ENCODE results near the gene MAEA. TPM values are rescaled to one million over a fixed set of nuclear protein-coding genes. Genes with fewer than 3 reads are reported as not detected.

The MAEA gene
- total and polyA plus RNA-seq, 4 donors, result 20.9 to 33.9 (median 29.8) TPM

DNA sequence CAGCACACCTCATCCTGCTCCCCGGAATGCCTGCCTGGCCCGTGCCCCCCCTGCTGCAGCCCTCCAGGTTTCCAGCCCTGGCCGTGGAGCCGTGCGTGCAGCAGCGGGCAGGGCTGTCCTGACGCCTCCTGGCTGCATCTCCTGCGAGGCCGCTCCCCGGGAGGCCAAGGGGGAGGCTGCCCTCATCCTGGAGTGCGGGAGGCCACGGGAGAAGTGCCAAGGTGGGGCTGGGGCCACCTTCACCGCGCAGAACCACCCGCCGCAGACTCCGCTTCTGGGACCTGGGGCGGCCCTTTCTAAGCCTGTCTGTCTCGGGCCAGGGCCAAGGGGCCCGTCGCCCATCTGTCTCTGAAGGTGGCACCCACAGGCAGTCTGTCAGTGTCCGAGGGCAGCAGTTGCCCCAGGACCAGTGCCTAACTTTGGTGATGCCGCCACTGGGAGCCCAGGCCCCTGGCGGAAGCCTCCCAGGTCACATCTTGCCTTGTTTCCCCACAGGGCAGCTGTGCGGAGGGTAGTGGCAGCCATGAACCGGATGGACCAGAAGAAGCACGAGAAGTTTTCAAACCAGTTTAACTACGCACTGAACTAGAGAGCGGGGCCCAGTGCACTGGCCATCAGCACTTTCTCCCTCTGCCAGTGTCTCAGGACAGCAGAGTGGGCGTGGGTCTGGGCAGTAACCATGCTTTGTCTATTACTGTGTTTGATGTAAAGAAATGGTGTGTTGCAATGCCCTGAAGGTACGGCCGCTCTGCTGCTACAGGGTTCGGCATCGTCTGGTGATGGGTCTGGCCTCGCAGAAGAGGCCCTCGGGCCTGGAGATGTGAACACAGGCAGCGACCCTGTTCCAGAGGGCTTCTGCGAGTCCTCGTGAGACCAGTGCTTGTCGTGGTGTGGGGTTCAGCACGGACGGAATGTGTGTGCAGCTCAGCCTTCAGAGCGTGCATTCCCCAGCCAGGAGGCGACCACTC is 96.0 kb downstream of the MAEA start:
- DNase-seq (ENCODE audit: low spot score), result no peak
- H3K36me3 ChIP-seq (ENCODE audit: control insufficient read depth in 4 of 4, insufficient read depth in 3 of 4, low read depth in 1 of 4, low read length in 3 of 4), result peaks cover 13 to 27% (median 20%) of the 10 kb centered on the region in 4 donors
- H3K9me3 ChIP-seq (ENCODE audit: control insufficient read depth in 4 of 4, low read length in 3 of 4), result peaks cover 0 to 6% (median 2%) of the 10 kb centered on the region in 4 donors
- H3K4me3 ChIP-seq (ENCODE audit: low read depth in 1 of 3, low read length in 3 of 3), result no peak overlapping the region
- H3K9ac ChIP-seq (ENCODE audit: low read depth in 1 of 2, low read length in 2 of 2), result no peak overlapping the region
- WGBS, result 97% methylated on average over 44 of the region's 44 CpGs
- no peaks in the 10 kb centered on the region for H3K27me3 ChIP-seq (ENCODE audit: control insufficient read depth in 4 of 4, insufficient read depth in 4 of 4, low read length in 3 of 4)
- H3K27ac ChIP-seq (ENCODE audit: low read depth in 1 of 2, low read length in 2 of 2), result no peak overlapping the region
- H3K4me1 ChIP-seq (ENCODE audit: control insufficient read depth in 4 of 4, insufficient read depth in 4 of 4, low read length in 3 of 4), result no peaks in the 10 kb centered on the region
- TF ChIP-seq, protein P1, sequence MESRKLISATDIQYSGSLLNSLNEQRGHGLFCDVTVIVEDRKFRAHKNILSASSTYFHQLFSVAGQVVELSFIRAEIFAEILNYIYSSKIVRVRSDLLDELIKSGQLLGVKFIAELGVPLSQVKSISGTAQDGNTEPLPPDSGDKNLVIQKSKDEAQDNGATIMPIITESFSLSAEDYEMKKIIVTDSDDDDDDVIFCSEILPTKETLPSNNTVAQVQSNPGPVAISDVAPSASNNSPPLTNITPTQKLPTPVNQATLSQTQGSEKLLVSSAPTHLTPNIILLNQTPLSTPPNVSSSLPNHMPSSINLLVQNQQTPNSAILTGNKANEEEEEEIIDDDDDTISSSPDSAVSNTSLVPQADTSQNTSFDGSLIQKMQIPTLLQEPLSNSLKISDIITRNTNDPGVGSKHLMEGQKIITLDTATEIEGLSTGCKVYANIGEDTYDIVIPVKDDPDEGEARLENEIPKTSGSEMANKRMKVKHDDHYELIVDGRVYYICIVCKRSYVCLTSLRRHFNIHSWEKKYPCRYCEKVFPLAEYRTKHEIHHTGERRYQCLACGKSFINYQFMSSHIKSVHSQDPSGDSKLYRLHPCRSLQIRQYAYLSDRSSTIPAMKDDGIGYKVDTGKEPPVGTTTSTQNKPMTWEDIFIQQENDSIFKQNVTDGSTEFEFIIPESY (IDR thresholded peaks at IDR 0.05), result no peak
- TF ChIP-seq FOXA1 (IDR thresholded peaks at IDR 0.05) (no peak), RAD21 (IDR thresholded peaks at IDR 0.05) (no peak), JUND (IDR thresholded peaks at IDR 0.05) (no peak), RXRA (IDR thresholded peaks at IDR 0.05) (no peak), EGR1 (IDR thresholded peaks at IDR 0.05; ENCODE audit: low read depth in 2 of 2) (no peak), FOXA2 (IDR thresholded peaks at IDR 0.05) (no peak), NR2F2 (IDR thresholded peaks at IDR 0.05) (no peak), YY1 (IDR thresholded peaks at IDR 0.05) (no peak), HNF4A (conservative IDR thresholded peaks at IDR 0.05) (no peak), HNF4G (IDR thresholded peaks at IDR 0.05) (no peak), SP1 (IDR thresholded peaks at IDR 0.05) (no peak), GABPA (IDR thresholded peaks at IDR 0.05 in 1 of 2, conservative IDR thresholded peaks at IDR 0.05 in 1 of 2) (no peak)
- TF ChIP-seq, protein P2, sequence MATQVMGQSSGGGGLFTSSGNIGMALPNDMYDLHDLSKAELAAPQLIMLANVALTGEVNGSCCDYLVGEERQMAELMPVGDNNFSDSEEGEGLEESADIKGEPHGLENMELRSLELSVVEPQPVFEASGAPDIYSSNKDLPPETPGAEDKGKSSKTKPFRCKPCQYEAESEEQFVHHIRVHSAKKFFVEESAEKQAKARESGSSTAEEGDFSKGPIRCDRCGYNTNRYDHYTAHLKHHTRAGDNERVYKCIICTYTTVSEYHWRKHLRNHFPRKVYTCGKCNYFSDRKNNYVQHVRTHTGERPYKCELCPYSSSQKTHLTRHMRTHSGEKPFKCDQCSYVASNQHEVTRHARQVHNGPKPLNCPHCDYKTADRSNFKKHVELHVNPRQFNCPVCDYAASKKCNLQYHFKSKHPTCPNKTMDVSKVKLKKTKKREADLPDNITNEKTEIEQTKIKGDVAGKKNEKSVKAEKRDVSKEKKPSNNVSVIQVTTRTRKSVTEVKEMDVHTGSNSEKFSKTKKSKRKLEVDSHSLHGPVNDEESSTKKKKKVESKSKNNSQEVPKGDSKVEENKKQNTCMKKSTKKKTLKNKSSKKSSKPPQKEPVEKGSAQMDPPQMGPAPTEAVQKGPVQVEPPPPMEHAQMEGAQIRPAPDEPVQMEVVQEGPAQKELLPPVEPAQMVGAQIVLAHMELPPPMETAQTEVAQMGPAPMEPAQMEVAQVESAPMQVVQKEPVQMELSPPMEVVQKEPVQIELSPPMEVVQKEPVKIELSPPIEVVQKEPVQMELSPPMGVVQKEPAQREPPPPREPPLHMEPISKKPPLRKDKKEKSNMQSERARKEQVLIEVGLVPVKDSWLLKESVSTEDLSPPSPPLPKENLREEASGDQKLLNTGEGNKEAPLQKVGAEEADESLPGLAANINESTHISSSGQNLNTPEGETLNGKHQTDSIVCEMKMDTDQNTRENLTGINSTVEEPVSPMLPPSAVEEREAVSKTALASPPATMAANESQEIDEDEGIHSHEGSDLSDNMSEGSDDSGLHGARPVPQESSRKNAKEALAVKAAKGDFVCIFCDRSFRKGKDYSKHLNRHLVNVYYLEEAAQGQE (IDR thresholded peaks at IDR 0.05), result no peak
- TF ChIP-seq, protein P3, sequence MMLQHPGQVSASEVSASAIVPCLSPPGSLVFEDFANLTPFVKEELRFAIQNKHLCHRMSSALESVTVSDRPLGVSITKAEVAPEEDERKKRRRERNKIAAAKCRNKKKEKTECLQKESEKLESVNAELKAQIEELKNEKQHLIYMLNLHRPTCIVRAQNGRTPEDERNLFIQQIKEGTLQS (IDR thresholded peaks at IDR 0.05), result no peak
- TF ChIP-seq, protein P4, sequence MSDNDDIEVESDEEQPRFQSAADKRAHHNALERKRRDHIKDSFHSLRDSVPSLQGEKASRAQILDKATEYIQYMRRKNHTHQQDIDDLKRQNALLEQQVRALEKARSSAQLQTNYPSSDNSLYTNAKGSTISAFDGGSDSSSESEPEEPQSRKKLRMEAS (IDR thresholded peaks at IDR 0.05), result no peak
- TF ChIP-seq, protein P5, sequence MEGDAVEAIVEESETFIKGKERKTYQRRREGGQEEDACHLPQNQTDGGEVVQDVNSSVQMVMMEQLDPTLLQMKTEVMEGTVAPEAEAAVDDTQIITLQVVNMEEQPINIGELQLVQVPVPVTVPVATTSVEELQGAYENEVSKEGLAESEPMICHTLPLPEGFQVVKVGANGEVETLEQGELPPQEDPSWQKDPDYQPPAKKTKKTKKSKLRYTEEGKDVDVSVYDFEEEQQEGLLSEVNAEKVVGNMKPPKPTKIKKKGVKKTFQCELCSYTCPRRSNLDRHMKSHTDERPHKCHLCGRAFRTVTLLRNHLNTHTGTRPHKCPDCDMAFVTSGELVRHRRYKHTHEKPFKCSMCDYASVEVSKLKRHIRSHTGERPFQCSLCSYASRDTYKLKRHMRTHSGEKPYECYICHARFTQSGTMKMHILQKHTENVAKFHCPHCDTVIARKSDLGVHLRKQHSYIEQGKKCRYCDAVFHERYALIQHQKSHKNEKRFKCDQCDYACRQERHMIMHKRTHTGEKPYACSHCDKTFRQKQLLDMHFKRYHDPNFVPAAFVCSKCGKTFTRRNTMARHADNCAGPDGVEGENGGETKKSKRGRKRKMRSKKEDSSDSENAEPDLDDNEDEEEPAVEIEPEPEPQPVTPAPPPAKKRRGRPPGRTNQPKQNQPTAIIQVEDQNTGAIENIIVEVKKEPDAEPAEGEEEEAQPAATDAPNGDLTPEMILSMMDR (IDR thresholded peaks at IDR 0.05; ENCODE audit: low read depth, low read length, missing input control), result no peak

Other genes starting within 250 kb of the MAEA start
- gene RNF212, start 176.3 kb upstream of the MAEA start, total RNA-seq, result under 1 TPM in 1 of 2 donors, not detected in 1; 0.47 TPM
- gene RNF212, start 176.3 kb upstream of the MAEA start, polyA plus RNA-seq, result under 1 TPM; 0.32 to 0.38 TPM
- gene SPON2, start 117.3 kb upstream of the MAEA start, total RNA-seq, result 10 to 100 TPM; 35.7 to 80.3 TPM
- 10 to 100 TPM; 64.5 to 80.2 TPM for gene SPON2, start 117.3 kb upstream of the MAEA start, polyA plus RNA-seq
- gene CTBP1, start 40.8 kb upstream of the MAEA start, total RNA-seq, result 100 to 1,000 TPM in 1 of 2 donors, 10 to 100 TPM in 1; 88.7 to 156 TPM
- gene CTBP1, start 40.8 kb upstream of the MAEA start, polyA plus RNA-seq, result 10 to 100 TPM; 27.5 to 70.4 TPM
- gene UVSSA, start 57.3 kb downstream of the MAEA start, total RNA-seq, result 10 to 100 TPM in 1 of 2 donors, 1 to 10 TPM in 1; 4.1 to 18.3 TPM
- gene UVSSA, start 57.3 kb downstream of the MAEA start, polyA plus RNA-seq, result 1 to 10 TPM; 2.2 to 3.1 TPM
- gene NKX1-1, start 116.6 kb downstream of the MAEA start, total RNA-seq, result not detected
- gene NKX1-1, start 116.6 kb downstream of the MAEA start, polyA plus RNA-seq, result not detected

All from liver (tissue), 9 donors.